ENCODE measurements around the gene KDM4C.
"Not testable (repeated sequence)": the region's sequence is repeated elsewhere in the genome, so short reads cannot be mapped to it uniquely, and the experiment has no call there.

Gene KDM4C

GRCh38 chr9:6761306-6761705 is 3.5 kb downstream of the KDM4C start:
- in situ Hi-C loops (cut with MboI; ENCODE audit: low pct_unique_long_range_greater_than_20kb, low sequenced_read_pairs), result no loop called here
- no peak for DNase-seq

GRCh38 chr9:6763244-6763643 is 5.5 kb downstream of the KDM4C start:
- DNase-seq, result no peak
- in situ Hi-C loops (cut with MboI; ENCODE audit: low pct_unique_long_range_greater_than_20kb, low sequenced_read_pairs), result no loop called here

GRCh38 chr9:6764011-6764410 is 6.2 kb downstream of the KDM4C start:
- in situ Hi-C loops (cut with MboI; ENCODE audit: low pct_unique_long_range_greater_than_20kb, low sequenced_read_pairs), result no loop called here
- no peak for DNase-seq

GRCh38 chr9:6764523-6764922 is 6.8 kb downstream of the KDM4C start:
- DNase-seq, result no peak
- in situ Hi-C loops (cut with MboI; ENCODE audit: low pct_unique_long_range_greater_than_20kb, low sequenced_read_pairs), result no loop called here

GRCh38 chr9:6764950-6765349 is 7.2 kb downstream of the KDM4C start:
- in situ Hi-C loops (cut with MboI; ENCODE audit: low pct_unique_long_range_greater_than_20kb, low sequenced_read_pairs), result no loop called here

GRCh38 chr9:6765396-6765795 is 7.6 kb downstream of the KDM4C start:
- DNase-seq, result no peak
- in situ Hi-C loops (cut with MboI; ENCODE audit: low pct_unique_long_range_greater_than_20kb, low sequenced_read_pairs), result no loop called here

More at GRCh38 chr9:6764950-6765349, 7.2 kb downstream of the KDM4C start:
- no peak for DNase-seq

GRCh38 chr9:6766606-6767005 is 8.8 kb downstream of the KDM4C start:
- in situ Hi-C loops (cut with MboI; ENCODE audit: low pct_unique_long_range_greater_than_20kb, low sequenced_read_pairs), result no loop called here
- DNase-seq, result no peak

GRCh38 chr9:6768587-6768986 is 10.8 kb downstream of the KDM4C start:
- DNase-seq; in situ Hi-C loops (cut with MboI; ENCODE audit: low pct_unique_long_range_greater_than_20kb, low sequenced_read_pairs): not testable (repeated sequence)

GRCh38 chr9:6771722-6772121 is 13.9 kb downstream of the KDM4C start:
- in situ Hi-C loops (cut with MboI; ENCODE audit: low pct_unique_long_range_greater_than_20kb, low sequenced_read_pairs), result no loop called here
- DNase-seq, result no peak

GRCh38 chr9:6777213-6777902 is 19.6 kb downstream of the KDM4C start:
- no peak for DNase-seq
- in situ Hi-C loops (cut with MboI; ENCODE audit: low pct_unique_long_range_greater_than_20kb, low sequenced_read_pairs), result no loop called here

GRCh38 chr9:6779417-6780241 is 21.9 kb downstream of the KDM4C start:
- DNase-seq, result no peak
- in situ Hi-C loops (cut with MboI; ENCODE audit: low pct_unique_long_range_greater_than_20kb, low sequenced_read_pairs), result no loop called here

- no peak for DNase-seq
- in situ Hi-C loops (cut with MboI; ENCODE audit: low pct_unique_long_range_greater_than_20kb, low sequenced_read_pairs), result no loop called here
These were observed 22.9 kb downstream of the KDM4C start for GRCh38 chr9:6780690-6781089.

GRCh38 chr9:6781476-6781875 is 23.7 kb downstream of the KDM4C start:
- no peak for DNase-seq
- in situ Hi-C loops (cut with MboI; ENCODE audit: low pct_unique_long_range_greater_than_20kb, low sequenced_read_pairs), result no loop called here

GRCh38 chr9:6782345-6782744 is 24.6 kb downstream of the KDM4C start:
- no peak for DNase-seq
- in situ Hi-C loops (cut with MboI; ENCODE audit: low pct_unique_long_range_greater_than_20kb, low sequenced_read_pairs), result no loop called here

- peak; percentile 33 for DNase-seq
- in situ Hi-C loops (cut with MboI; ENCODE audit: low pct_unique_long_range_greater_than_20kb, low sequenced_read_pairs), result no loop called here
These were observed 25.2 kb downstream of the KDM4C start for GRCh38 chr9:6782981-6783380.

GRCh38 chr9:6783753-6784152 is 26.0 kb downstream of the KDM4C start:
- no peak for DNase-seq
- in situ Hi-C loops (cut with MboI; ENCODE audit: low pct_unique_long_range_greater_than_20kb, low sequenced_read_pairs), result no loop called here

GRCh38 chr9:6785682-6786081 is 27.9 kb downstream of the KDM4C start:
- in situ Hi-C loops (cut with MboI; ENCODE audit: low pct_unique_long_range_greater_than_20kb, low sequenced_read_pairs), result no loop called here
- no peak for DNase-seq

GRCh38 chr9:6787793-6788161 is 30.0 kb downstream of the KDM4C start:
- in situ Hi-C loops (cut with MboI; ENCODE audit: low pct_unique_long_range_greater_than_20kb, low sequenced_read_pairs), result no loop called here
- no peak for DNase-seq

- DNase-seq, result no peak
- in situ Hi-C loops (cut with MboI; ENCODE audit: low pct_unique_long_range_greater_than_20kb, low sequenced_read_pairs), result no loop called here
These were observed 30.6 kb downstream of the KDM4C start for GRCh38 chr9:6788162-6789016.

- in situ Hi-C loops (cut with MboI; ENCODE audit: low pct_unique_long_range_greater_than_20kb, low sequenced_read_pairs); DNase-seq: not testable (repeated sequence)
These were observed 31.2 kb downstream of the KDM4C start for GRCh38 chr9:6789017-6789338.
